Endometrial microvascular endothelial cells (primary cell): ENCODE data around the gene LRRC7. TPM values are rescaled to one million over a fixed set of nuclear protein-coding genes. Genes with fewer than 3 reads are reported as not detected.

Source experiments
- in situ Hi-C: cut with HindIII; loops from 2 replicates; pipeline ENCODE4 v1.10.0; 2017; ENCODE audit warnings: low sequenced_read_pairs, low pct_unique_long_range_greater_than_20kb; ENCODE audit errors: inconsistent ontology term
- total RNA-seq: library from RNA; depleted of rRNA; stranded (reverse); fragments of >200 nt; gene quantifications from one replicate; pipeline ENCODE4 v1.2.3, GENCODE V29; 2015; ENCODE audit errors: inconsistent ontology term

Gene LRRC7
- total RNA-seq, 1 donor from 2014 or later, result not detected

- in situ Hi-C loops, result no loop called here
Measured at GRCh38 chr1:69987881-69988280, 420.2 kb downstream of the LRRC7 start.

GRCh38 chr1:69991644-69992043, 423.9 kb downstream of the LRRC7 start:
- in situ Hi-C loops, result no loop called here

GRCh38 chr1:69992594-69992993, 424.9 kb downstream of the LRRC7 start:
- in situ Hi-C loops, result no loop called here

GRCh38 chr1:69993810-69994209, 426.1 kb downstream of the LRRC7 start:
- in situ Hi-C loops, result no loop called here

- in situ Hi-C loops, result no loop called here
Measured at GRCh38 chr1:69994241-69994640, 426.5 kb downstream of the LRRC7 start.

- in situ Hi-C loops, result no loop called here
Measured at GRCh38 chr1:69998847-69999246, 431.1 kb downstream of the LRRC7 start.

GRCh38 chr1:70003211-70003908, 435.6 kb downstream of the LRRC7 start:
- in situ Hi-C loops, result no loop called here

GRCh38 chr1:70005386-70006034, 437.8 kb downstream of the LRRC7 start:
- in situ Hi-C loops, result no loop called here

GRCh38 chr1:70008660-70009059, 440.9 kb downstream of the LRRC7 start:
- in situ Hi-C loops, result no loop called here

GRCh38 chr1:70017770-70018169, 450.0 kb downstream of the LRRC7 start:
- in situ Hi-C loops, result no loop called here

GRCh38 chr1:70024272-70024671, 456.6 kb downstream of the LRRC7 start:
- in situ Hi-C loops, result no loop called here

- in situ Hi-C loops, result no loop called here
Measured at GRCh38 chr1:70025052-70025451, 457.3 kb downstream of the LRRC7 start.

GRCh38 chr1:70025846-70026245, 458.1 kb downstream of the LRRC7 start:
- in situ Hi-C loops, result no loop called here

GRCh38 chr1:70033266-70033873, 465.6 kb downstream of the LRRC7 start:
- in situ Hi-C loops, result no loop called here

GRCh38 chr1:70033936-70034335, 466.2 kb downstream of the LRRC7 start:
- in situ Hi-C loops, result no loop called here

GRCh38 chr1:70034403-70034802, 466.7 kb downstream of the LRRC7 start:
- in situ Hi-C loops, result no loop called here

- in situ Hi-C loops, result no loop called here
Measured at GRCh38 chr1:70038025-70038424, 470.3 kb downstream of the LRRC7 start.

GRCh38 chr1:70039485-70039884, 471.8 kb downstream of the LRRC7 start:
- in situ Hi-C loops, result no loop called here

- in situ Hi-C loops, result no loop called here
Measured at GRCh38 chr1:70041317-70042045, 473.8 kb downstream of the LRRC7 start.
